Activated naive CD8-positive, alpha-beta T cell (primary cell): ENCODE measurements around the gene MPHOSPH10.
"Not testable (repeated sequence)": the region's sequence is repeated elsewhere in the genome, so short reads cannot be mapped to it uniquely, and the experiment has no call there.

Experiments
- H3K27ac Mint-ChIP-seq: one replicate; pipeline ENCODE4 v1.8.0; 2021; ENCODE audit warnings: mixed read lengths
- H3K27me3 Mint-ChIP-seq: one replicate; pipeline ENCODE4 v1.8.0; 2021; ENCODE audit warnings: mixed read lengths
- H3K36me3 Mint-ChIP-seq: one replicate; pipeline ENCODE4 v1.8.0; 2021; ENCODE audit warnings: mixed read lengths
- H3K4me1 Mint-ChIP-seq: one replicate; pipeline ENCODE4 v1.8.0; 2021; ENCODE audit warnings: low read depth, mixed read lengths
- H3K4me3 Mint-ChIP-seq: one replicate; pipeline ENCODE4 v1.8.0; 2021; ENCODE audit warnings: mild to moderate bottlenecking, mixed read lengths
- H3K9me3 Mint-ChIP-seq: one replicate; pipeline ENCODE4 v1.8.0; 2021; ENCODE audit warnings: low read depth, mixed read lengths

Gene MPHOSPH10

GRCh38 chr2:71181316-71181715 is 50.9 kb downstream of the MPHOSPH10 start:
- no peaks in the 10 kb centered on the region for H3K27me3 Mint-ChIP-seq
- peaks cover 6% of the 10 kb centered on the region for H3K4me1 Mint-ChIP-seq
- no peaks in the 10 kb centered on the region for H3K36me3 Mint-ChIP-seq
- H3K27ac Mint-ChIP-seq = no peak overlapping the region
- no peak overlapping the region for H3K4me3 Mint-ChIP-seq
- no peaks in the 10 kb centered on the region for H3K9me3 Mint-ChIP-seq

GRCh38 chr2:71183306-71184115 is 53.1 kb downstream of the MPHOSPH10 start:
- H3K36me3 Mint-ChIP-seq, H3K27me3 Mint-ChIP-seq, H3K4me1 Mint-ChIP-seq, H3K9me3 Mint-ChIP-seq, H3K27ac Mint-ChIP-seq, H3K4me3 Mint-ChIP-seq: not testable (repeated sequence)

GRCh38 chr2:71186973-71187372 is 56.5 kb downstream of the MPHOSPH10 start:
- Mint-ChIP-seq H3K27ac (no peak overlapping the region), H3K36me3 (peaks cover 7% of the 10 kb centered on the region), H3K27me3 (no peaks in the 10 kb centered on the region), H3K4me1 (peaks cover 6% of the 10 kb centered on the region), H3K4me3 (no peak overlapping the region), H3K9me3 (no peaks in the 10 kb centered on the region)

DNA sequence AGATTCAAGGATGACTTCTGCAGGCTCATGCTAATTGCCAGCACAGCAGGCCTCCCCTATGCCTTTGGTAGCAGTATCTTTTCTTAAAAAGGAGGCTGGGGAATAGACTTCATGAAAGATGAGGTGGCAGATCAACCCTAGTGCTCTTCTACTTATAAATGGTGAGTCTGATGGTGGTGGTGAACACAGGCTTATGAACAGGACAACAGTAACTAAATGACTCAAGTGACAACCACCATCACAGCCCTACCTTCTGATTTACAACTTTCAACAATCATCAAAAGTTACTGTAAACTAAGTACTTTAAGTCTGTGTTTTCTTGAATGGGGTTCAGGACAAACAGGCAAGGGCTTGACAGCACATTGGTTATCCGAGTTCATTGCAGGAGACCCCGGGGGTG is 57.2 kb downstream of the MPHOSPH10 start:
- no peak overlapping the region for H3K27ac Mint-ChIP-seq
- no peaks in the 10 kb centered on the region for H3K27me3 Mint-ChIP-seq
- H3K4me1 Mint-ChIP-seq = peaks cover 6% of the 10 kb centered on the region
- no peaks in the 10 kb centered on the region for H3K9me3 Mint-ChIP-seq
- H3K4me3 Mint-ChIP-seq = no peak overlapping the region
- H3K36me3 Mint-ChIP-seq = peaks cover 7% of the 10 kb centered on the region

DNA sequence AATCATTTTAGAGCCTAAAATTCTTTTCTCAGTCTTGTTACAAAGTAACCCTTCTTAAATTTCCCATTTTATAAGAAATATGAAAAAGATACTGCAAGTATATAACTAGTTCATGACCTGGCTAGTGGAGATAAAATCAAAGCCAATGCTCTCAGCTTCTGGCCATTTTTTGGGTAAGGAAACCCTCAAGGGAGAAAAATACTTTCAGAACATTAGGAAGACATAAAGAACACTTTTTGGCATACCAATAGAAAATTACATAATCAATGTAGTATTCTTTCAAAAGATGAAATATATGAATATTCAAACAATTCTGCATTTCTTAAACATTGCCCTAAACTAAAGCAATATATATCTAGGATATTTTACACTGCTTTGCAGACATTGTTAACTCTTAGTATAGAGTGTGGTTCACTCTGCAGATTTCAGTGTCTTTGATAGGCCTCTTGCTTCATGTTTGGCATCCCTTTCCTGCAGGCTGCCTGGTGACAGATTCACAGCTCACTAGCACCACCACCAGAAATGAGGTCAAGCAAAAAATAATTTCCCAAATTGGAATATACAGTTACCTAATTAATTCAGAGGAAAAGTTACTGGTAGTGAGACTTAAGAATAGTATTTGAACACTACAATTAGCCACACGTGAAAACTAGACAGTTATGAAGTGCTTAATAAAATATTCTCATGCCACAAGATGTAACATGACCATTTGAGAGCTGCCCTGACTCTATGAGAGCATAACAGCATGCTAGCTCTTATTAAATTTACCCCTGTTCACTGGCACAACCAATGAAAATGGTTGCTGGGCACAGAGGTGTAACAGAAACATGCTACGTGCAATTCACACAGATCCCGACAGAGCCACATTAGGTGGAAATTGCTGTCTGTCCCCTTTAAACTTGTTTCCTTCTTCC is 60.5 kb downstream of the MPHOSPH10 start:
- H3K27me3 Mint-ChIP-seq = no peaks in the 10 kb centered on the region
- H3K9me3 Mint-ChIP-seq = peaks cover under 1% of the 10 kb centered on the region
- no peak overlapping the region for H3K4me3 Mint-ChIP-seq
- H3K36me3 Mint-ChIP-seq = peaks cover 11% of the 10 kb centered on the region
- no peaks in the 10 kb centered on the region for H3K4me1 Mint-ChIP-seq
- no peak overlapping the region for H3K27ac Mint-ChIP-seq

DNA sequence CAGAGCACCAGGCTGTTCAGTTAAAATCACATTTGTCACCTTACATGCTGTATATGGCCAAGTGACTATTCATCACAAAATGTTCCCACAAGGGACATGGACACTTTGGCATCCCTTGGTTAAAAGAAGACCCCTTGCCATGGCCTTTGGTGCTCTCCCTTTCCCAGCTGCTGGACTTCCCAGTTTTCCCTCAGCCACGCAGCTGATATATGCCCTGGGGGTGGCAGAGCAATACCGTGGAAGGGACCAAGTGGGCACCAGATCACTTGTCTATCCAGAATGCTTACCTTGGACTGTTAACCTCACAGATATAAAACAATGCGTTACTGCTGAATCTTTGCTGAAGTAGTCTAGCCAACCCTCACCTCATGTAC is 61.1 kb downstream of the MPHOSPH10 start:
- no peaks in the 10 kb centered on the region for H3K27me3 Mint-ChIP-seq
- H3K9me3 Mint-ChIP-seq = peaks cover 5% of the 10 kb centered on the region
- no peak overlapping the region for H3K4me3 Mint-ChIP-seq
- H3K27ac Mint-ChIP-seq = no peak overlapping the region
- H3K36me3 Mint-ChIP-seq = peaks cover 16% of the 10 kb centered on the region
- H3K4me1 Mint-ChIP-seq = no peaks in the 10 kb centered on the region
